Measurements from ENCODE around the gene CSF3R. TPM values are rescaled to one million over a fixed set of nuclear protein-coding genes. Genes with fewer than 3 reads are reported as not detected.
"Not testable (repeated sequence)": the region's sequence is repeated elsewhere in the genome, so short reads cannot be mapped to it uniquely, and the experiment has no call there.

Gene CSF3R
- total RNA-seq, 1 donor from 2014 or later, result not detected

DNA sequence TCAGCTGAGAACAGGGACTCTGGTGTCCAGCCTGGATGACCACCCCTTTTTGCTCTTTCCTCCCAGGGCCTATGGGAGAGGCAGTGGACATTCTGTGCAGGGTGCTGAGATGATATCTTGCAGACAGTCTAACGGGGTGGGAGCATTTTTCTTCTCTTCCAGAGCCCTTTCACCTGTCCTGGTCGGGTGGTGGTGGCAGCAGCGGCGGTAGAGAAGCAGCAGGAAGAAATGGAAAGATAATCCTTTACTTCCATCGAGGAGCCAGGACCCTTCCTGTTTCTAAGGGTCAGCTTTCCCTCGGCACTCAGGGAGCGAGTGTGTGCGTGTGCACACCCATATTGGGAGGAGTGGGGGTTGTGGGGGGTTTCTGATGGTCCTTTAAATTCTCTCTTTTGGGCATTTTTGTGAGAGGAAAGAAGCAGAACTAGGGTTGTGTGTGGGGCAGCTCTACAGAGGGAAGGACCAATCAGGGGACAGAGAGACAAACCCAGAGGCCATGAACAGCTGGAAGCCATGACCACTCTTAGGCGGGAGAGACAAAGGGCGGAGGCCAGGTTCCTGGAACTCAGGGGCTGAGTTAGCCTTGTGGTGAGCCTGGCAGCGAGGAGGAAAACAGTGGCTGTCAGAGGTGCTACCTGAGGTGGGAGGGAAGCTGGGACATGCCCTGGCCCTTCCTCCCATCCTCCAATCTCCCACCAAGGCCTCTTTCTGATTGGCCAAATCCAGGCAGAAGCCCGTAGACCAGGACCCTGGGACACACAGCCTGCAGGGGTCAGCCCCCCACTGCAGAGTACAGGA lies 31.2 kb upstream of the CSF3R start:
- no peak for DNase-seq (ENCODE audit: extremely low read depth, low read depth, low spot score)

GRCh38 chr1:36512842-36513241 lies 30.1 kb upstream of the CSF3R start:
- no peak for DNase-seq (ENCODE audit: extremely low read depth, low read depth, low spot score)

DNA sequence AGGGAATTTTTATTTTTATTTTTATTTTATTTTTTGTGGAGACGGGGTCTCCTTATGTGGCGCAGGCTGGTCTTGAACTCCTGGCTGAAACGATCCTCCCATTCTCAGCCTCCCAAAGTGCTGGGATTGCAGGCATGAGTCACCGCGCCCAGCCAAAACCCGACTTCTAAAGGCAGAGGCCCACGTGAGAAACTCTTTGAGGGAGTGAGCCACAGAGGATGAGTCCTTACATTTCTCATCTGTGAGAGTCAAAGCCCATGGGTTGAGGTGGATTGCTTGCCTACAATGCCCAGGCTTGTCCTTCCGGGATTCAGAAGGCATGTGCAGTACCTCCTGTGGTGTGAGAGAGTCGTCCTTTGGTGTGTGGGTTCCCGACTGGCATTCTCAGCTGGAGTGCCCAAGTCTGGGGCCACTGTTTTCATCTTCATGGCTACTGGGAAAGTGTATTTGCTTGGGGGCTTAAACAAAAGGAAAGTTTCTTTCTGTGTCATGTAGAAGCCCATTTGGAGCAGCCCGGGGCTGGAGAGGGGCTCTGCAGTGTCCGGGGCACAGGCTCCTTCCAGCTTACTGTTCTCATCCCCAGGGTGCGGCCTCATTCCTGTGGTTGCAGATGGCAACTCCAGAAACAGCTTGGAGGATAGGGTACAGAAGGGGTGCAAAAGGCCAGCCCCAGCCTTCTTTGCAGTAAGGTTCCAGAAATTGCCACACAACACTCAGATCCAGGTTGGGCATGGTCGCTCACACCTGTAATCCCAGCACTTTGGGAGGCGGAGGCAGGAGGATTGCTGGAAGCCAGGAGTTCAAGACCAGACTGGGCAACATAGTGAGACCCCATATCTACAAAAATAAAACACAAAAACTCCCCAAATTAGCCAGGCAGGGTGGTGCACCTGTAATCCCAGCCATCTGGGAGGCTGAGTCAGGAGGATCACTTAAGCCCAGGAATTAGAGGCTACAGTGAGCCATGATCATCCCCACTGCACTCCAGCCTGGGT lies 29.4 kb upstream of the CSF3R start:
- DNase-seq (ENCODE audit: extremely low read depth, low read depth, low spot score), result no peak

- not testable (repeated sequence) for DNase-seq (ENCODE audit: extremely low read depth, low read depth, low spot score)
Observed at GRCh38 chr1:36511220-36511619, 28.5 kb upstream of the CSF3R start.

GRCh38 chr1:36510418-36510817 lies 27.7 kb upstream of the CSF3R start:
- no peak for DNase-seq (ENCODE audit: extremely low read depth, low read depth, low spot score)

DNA sequence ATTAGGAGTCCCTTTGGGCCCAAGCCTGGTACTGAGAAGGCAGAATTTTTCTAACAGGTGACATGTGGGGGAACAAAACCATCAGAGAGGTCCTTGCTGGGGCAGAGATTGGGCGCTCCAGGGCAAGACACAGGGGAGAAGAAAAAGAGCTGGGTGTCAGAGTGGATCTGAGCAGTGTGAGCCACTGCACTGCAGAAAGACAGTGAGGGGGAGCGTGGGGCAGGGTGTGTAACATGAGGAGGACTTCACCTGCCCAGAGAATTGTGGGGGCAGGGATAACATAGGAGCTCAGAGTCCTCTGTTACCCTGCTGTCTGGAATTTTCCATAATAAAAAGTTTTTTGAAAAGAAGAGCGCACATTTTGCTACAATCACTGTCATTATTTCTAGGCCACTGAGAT lies 25.5 kb upstream of the CSF3R start:
- no peak for DNase-seq (ENCODE audit: extremely low read depth, low read depth, low spot score)

- no peak for DNase-seq (ENCODE audit: extremely low read depth, low read depth, low spot score)
Observed at GRCh38 chr1:36506276-36506920, 23.7 kb upstream of the CSF3R start.

DNA sequence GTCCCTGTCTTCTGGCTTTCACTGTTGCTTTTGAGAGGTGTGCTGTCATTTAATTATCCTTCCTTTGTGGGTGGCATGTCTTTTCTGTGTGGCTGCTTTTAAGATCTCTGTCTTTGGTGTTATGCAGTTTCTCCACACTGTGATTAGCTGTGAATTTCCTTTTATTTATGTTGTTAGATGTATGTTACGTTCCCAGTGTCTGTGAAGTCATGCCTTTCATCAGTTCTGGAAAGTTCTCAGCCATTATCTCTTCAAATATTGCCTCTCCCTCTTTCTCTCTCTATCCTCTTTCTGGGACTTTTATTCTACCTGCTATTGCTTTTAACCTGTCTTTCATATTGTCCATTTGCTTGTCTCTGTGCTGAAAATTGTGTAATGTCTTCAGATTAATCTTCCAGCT lies 21.0 kb upstream of the CSF3R start:
- no peak for DNase-seq (ENCODE audit: extremely low read depth, low read depth, low spot score)

DNA sequence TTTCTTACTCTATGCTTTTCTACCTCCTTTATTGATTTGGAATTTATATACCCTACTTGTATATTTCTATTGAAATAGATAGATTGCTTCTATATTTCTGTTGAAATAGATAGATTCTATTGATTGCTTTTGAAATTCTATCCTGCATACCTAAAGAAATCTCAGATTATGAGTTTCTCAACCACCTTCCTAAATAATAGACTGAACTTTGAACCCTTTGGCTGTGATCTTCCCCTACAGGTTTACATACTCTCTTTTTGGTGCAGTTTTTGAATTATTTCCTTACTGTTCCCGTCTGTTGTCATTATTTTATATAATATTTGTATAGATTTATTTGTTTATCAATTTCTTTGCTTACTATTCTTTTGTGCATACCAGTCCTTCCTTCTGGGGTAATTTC lies 20.4 kb upstream of the CSF3R start:
- DNase-seq (ENCODE audit: extremely low read depth, low read depth, low spot score), result no peak

DNA sequence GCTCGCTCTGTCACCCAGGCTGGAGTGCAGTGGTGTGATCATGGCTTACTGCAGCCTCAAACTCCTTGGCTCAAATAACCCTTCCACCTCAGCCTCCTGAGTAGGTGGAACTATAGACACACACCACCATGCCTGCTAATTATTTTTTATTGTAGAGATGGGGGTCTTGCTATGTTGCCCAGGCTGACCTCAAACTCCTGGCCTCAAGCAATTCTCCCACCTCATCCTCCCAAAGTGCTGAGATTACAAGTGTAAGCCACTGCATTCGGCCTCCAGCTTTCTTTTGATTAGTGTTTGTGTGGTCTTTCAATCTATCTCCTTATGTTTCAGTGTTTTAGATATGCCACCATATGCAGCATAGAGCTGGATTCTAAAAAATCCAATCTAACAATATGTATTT lies 19.9 kb upstream of the CSF3R start:
- no peak for DNase-seq (ENCODE audit: extremely low read depth, low read depth, low spot score)

GRCh38 chr1:36501911-36502310 lies 19.2 kb upstream of the CSF3R start:
- DNase-seq (ENCODE audit: extremely low read depth, low read depth, low spot score), result not testable (repeated sequence)

DNA sequence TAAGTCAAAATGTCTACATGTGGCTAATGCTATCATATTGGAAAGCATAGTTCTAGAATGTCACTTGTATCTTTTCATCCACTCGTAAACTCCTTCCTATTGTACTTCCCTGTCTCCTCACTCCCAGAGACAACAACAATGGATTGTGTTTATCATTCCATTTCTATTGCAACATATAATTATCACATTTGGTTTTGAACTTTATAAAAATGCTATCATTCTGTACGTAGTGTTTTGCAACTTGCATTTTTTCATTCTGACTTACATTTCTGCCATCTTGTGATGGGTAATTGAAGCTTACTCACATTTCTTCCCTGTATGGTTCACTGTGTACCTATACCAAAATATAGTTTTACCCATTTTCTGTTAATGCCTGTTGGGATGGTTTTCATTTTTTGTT lies 14.5 kb upstream of the CSF3R start:
- DNase-seq (ENCODE audit: extremely low read depth, low read depth, low spot score), result no peak

- DNase-seq (ENCODE audit: extremely low read depth, low read depth, low spot score), result no peak
Observed at GRCh38 chr1:36494971-36495370, 12.3 kb upstream of the CSF3R start.

GRCh38 chr1:36493524-36493923 lies 10.8 kb upstream of the CSF3R start:
- no peak for DNase-seq (ENCODE audit: extremely low read depth, low read depth, low spot score)

- no peak for DNase-seq (ENCODE audit: extremely low read depth, low read depth, low spot score)
Observed at GRCh38 chr1:36492491-36492890, 9.8 kb upstream of the CSF3R start.

DNA sequence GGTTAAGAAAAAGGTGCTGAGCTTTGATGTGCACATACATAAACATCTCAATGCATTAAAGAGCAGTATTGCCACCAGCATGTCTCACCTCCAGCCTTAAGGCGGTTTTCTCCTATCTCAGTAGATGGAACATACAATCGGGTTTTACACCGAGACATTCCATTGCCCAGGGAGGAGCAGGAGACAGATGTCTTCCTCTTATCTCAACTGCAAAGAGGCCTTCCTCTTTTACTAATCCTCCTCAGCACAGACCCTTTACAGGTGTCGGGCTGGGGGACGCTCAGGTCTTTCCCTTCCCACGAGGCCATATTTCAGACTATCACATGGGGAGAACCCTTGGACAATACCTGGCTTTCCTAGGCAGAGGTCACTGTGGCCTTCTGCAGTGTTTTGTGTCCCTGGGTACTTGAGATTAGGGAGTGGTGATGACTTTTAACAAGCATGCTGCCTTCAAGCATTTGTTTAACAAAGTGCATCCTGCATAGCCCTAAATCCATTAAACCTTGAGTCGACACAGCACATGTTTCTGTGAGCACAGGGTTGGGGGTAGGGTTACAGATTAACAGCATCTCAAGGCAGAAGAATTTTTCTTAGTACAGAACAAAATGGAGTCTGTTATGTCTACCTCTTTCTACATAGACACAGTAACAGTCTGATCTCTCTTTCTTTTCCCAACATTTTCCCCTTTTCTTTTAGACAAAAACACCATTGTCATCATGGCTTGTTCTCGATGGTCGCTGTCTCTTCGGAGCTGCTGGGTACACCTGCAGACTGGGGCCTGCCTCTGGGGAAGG lies 6.7 kb upstream of the CSF3R start:
- DNase-seq (ENCODE audit: extremely low read depth, low read depth, low spot score), result not testable (repeated sequence)

- DNase-seq (ENCODE audit: extremely low read depth, low read depth, low spot score), result no peak
Observed at GRCh38 chr1:36487906-36488305, 5.2 kb upstream of the CSF3R start.

DNA sequence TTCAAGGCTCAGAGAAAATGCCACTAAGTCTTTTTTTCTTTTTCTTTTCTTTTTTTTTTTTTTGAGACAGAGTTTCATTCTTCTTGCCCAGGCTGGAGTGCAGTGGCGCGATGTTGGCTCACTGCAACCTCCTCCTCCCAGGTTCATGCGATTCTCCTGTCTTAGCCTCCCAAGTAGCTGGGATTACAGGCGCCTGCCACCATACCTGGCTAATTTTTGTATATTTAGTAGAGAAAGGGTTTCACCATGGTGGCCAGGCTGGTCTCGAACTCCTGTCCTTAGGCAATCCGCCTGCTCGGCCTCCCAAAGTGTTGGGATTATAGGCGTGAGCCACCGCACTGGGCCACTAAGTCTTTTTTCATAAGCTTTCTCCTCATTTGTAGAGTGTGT lies 4.6 kb upstream of the CSF3R start:
- DNase-seq (ENCODE audit: extremely low read depth, low read depth, low spot score), result not testable (repeated sequence)

DNA sequence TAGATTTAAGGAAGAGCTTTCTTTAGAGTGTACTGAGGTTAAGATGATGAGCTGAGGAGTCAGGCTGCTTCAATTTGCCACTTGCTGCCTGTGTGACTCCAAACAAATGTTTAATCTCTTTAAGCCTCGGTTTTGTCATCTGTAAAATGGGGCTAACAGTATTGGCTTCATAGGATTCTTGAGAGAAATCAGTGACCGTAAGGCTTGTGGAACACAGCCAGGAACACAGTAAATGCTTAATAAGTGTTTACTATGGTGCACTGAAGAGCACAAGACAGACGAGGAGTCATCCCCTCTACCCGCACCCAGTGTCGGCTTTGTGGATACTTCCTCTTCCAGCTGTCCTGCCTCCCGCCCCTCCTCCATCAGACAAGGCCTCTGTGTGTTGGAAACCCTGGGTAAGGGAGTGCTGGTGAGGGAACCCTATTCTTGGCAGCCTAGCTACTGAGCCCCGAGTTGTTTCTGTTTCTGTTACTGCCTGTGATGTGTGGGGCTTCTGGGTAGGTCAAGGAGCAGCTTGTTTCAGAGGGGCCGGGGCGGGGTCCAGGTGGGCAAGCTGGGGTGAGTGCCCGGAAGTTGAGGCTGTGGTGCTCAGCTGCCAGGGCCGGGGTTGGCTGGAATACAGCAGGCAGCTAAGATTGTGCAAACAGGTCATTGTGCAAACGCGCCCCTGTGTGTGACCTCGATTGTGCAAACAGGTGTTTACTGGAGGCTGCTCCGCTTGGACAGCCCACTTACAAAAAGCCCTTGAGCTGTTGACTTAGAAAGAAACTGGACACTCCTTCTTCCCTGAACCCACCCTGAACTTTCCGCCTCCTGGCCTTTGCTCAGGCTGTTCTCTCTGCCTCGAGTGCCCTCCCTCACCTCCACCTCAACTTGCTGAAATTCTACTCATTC lies 4.0 kb upstream of the CSF3R start:
- DNase-seq (ENCODE audit: extremely low read depth, low read depth, low spot score), result no peak

DNA sequence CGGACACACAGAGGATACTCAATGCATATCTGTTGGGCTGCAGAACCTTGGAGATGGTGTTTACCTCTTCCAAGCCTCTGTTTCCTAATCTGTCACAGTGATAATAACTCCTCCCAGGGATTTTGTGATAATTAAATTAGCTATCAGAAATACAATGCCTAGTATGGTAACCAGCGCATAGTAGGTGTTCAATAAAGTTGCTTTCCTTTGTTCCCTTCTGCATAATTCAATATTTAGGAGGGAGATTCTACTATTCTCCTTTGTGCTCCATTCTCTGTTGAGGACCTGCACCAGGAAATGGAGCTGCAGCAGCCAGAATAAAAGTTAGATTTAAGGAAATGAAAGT lies 3.4 kb upstream of the CSF3R start:
- DNase-seq (ENCODE audit: extremely low read depth, low read depth, low spot score), result no peak

Measured in glomerular endothelial cell (primary cell).